HG03575 (cell line): ENCODE measurements around the gene ENDOV.
"Not testable (repeated sequence)": the region's sequence is repeated elsewhere in the genome, so short reads cannot be mapped to it uniquely, and the experiment has no call there.

Experiments used
- ATAC-seq: cut with Tn5 transposase; IDR thresholded peaks from one replicate; pipeline ENCODE4 v1.9.1; 2021; ENCODE audit not compliant: unreplicated experiment, insufficient number of reproducible peaks, low FRiP score; ENCODE audit errors: extremely low read depth

ENDOV gene

DNA sequence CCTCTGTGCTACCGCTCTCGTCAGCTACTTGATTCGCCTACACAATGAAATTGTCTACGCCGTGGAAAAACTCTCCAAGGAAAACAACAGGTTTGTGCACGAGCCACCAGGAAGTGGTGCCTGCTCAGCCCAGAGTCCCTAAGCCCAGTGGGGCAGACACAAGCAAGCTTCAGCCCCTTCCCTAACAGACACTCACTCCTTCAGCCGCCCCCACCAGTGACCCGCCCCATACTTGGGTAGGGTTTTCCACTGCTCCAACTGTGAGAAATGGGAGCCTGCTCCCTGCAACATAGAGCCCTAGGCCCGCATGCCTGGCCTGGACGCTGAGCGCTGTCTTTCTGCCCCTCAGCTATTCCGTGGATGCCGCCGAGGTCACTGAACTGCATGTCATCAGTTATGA lies 28.6 kb upstream of the ENDOV start:
- ATAC-seq: no peak

DNA sequence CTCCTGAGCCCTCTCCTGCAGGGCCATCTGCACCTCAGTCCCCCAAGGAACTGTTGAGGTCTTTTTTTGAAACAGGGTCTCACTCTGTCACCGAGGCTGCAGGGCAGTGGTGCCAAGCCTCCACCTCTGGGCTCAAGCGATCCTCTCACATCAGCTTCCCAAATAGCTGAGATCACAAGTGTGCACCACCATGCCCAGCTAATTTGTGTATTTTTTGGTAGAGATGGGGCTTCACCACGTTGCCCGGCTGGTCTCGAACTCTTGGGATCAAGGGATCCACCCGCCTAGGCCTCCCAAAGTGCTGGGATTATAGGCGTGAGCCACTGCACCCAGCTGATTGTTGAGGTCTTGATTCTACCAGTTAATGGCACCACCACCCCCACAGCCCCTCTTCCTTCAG lies 27.9 kb upstream of the ENDOV start:
- no peak for ATAC-seq

DNA sequence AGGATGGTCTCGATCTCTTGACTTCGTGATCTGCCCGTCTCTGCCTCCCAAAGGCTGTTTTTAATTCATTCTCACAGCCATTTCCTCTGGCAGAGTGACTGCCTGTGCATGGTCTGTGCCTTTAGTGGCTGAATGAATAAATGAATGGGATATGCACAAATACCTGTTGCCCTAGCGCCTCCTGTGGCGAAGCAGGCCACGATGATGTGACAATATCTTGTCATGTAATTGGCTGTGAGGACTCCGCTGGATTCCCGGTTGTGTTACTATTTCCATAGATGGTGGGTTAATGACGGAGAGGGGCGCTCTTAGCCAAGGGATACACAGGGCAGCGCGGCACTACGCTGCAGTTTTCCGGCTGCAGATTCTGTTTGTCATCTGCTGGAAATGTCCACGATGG lies 26.8 kb upstream of the ENDOV start:
- ATAC-seq: no peak

DNA sequence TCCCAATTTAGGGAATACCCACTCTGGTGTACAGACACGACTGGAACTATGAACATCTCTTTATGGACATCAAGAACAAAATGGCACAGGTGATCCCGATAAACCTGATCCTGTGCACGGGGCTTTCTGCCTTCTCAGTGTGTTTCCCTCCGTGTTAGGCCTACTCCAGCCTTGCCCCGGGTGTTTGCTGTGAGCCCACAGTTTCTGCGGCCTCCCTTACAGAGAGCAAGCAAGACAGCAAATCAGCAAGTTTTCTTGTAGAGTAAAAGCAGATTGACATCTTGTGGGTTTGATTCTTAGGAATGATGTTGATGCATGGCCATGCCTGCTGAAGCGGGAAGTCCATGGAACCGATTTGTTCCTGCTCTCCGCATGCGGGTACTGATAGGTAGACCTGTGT lies 26.4 kb upstream of the ENDOV start:
- ATAC-seq: no peak

DNA sequence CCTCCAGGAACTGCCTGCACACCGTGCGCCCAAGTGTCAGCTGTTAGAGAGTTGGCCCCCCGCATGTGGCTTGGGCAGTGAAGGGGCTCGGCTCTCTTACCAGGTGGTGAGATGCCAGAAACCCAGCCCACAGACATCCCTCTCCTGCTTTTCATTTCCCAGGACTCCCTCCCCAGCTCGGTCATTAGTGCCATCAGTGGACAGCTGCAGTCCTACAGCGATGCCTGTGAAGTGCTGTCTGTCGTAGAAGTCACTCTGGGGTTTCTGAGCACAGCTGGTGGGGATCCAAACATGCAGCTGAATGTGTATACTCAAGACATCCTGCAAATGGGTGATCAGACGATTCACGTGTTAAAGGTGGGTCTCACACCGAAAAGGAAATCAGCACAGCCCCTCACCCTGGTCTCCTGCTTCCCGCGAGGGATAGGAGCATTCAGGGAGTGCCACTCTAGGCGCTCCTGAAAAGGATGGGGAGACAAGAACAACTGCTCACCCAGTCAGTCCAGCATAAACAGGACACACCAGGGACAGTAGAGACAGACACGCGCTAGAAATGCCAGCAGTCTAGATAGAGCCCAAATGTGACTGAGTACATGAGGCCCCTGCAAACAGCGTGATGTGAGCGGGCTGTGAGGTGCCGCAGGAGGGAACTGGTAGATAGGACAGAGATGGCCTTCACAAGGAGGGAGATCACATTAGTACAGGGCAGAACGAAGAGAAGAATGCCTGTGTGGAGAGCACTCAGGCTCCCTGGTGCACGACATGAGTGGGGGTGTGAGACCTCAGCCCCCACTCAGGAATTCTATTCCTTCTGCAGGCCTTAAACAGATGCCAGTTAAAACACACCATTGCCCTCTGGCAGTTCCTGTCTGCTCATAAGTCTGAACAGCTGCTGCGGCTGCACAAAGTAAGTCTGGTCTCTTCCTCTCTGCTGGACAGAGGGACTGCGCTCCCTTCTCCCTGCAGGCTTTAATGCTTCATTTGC lies 25.7 kb upstream of the ENDOV start:
- no peak for ATAC-seq

DNA sequence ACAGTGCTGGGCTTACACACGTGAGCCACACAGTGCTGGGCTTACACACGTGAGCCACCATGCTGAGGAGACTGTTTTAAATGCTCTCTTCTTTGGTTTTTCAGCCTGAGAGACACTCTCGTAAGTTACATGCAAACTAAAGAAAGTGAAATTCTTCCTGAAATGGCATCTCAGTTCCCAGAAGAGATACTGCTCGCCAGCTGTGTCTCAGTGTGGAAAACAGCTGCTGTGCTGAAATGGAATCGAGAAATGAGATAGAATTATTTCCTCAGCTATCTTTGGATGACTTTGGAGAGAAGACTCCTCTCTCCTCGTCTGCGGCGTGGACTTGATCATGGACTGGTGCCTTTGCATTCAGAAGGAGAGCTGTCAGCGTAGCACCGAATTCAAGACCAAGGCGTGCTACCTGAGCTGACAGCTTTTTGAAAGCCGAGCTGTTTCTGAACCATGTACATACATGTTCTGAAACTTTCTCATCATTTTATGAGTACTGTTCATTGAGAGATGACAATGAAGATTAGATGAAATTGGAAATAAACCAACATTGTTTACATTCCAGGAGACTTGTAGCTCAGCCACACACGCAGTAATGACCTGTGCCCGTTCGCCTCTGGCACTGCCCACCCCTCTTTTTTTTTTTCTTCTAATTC lies 21.6 kb upstream of the ENDOV start:
- ATAC-seq: no peak

DNA sequence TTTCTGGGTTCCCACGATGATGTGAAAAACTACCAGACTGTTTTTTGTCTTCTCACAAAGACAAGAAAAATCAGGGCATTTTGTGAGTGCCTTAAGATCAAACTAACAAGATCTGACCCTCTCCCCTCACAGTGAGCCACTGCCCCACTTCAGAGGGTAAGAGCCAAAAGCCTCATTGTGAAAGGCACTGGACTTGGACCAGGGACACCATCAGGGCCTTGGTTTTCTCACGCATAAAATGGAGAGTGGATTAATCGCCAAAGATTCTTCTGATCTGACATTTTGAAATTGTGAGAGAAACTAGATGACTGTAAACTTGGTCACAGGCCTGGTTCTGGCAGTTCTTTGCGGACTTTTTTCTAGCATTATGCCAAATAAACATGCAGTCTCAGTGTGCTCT lies 21.0 kb upstream of the ENDOV start:
- ATAC-seq: no peak

DNA sequence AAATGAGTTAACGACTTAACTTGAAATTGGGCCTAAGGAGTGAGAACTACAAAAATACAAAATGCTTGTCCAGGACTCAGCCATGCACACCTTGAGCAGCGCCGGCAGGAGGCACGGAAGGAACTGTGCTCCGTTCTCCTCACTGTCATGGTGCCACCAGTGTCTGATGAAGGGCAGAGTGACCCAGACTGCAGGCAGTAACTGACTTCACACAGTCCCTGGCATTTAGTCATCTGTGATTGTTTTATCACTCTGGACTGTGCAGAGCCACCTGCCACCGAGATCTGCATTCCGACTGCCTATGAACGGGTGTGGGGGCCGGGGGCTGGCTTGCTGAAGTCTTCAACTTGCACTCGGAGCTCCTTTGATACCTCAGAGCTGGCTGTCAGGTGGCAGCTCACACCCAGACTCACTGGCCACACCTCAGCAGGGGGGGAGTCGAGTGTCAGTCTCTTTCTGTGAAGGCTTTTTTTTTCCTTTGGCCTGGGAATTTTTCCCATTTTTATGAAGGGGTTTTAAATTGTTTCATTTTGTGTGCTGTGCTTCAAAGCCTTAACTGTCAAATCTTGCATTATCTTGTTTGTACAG lies 20.2 kb upstream of the ENDOV start:
- no peak for ATAC-seq

DNA sequence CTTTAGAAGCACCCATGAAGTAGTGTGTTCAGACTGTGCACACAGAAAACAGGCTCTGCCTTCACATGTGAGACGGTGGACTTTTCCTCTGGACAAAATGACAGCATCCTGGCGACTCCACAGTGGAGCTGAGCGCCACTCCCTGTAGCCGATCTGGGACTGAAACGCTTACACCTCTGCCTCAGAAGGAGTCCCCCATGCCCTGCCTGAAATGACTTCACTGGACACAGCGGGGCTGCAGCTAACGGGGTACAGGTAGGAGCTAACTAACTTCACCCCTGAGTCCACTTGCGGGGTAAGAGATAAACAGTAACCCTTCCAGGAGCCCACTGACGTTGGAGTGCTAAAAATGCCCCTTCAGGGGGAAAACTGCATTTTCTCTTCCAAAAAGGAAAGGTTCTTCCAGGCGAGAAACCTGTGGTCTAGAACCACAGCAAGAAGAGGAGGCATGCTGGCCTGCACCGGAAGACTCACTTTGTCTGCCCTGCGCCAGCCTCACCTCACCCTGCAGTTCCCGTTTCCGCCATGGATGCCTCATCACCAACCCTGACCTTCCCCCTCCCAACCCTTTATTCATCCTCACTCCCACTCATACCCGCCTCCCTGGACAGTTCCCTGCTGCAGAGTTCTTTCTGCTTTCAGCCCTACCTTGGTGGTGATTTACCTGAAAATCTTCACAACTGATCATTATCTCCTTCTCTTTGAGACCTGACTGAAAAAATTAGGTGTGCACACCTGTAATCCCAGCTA lies 19.4 kb upstream of the ENDOV start:
- no peak for ATAC-seq

DNA sequence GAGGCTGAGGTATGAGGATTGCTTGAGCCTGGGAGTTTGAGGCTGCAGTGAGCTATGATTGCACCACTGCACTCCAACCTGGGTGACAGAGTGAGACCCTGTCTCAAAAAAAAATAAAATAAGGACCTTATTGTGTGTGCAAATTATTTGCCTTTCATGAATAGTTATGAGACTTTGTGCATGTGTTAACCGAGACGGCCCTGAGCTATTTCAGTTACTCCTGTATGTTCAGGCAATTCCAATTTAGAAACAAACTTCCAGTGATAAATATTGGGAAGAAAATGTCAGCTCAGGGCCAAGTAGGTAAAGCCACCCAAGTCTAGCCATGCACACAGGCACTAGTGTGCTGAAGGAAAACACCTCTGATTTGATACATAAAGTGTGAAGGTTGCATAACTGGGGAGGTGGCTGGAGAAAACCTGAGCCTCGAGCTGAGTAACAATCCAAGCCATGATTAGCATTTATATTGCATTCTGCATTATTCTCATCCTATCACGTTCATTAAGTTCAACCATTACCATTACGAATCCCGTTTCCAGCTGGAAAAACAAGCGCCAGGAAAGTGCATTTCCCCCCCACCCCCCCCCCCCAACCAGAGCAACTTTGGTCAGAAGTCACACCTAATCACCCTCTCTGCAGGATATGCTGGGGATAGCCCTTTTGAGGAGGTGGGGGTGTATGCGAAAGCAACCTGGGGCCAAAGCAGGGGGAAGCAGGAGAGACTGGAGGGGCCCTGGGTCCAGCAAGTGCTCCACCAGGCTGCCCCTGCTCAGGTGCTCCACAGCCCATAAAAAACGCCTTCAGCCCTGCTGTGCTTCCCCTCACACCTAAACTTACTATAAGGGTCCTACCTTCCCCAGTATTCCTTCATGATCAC lies 18.6 kb upstream of the ENDOV start:
- ATAC-seq: no peak

DNA sequence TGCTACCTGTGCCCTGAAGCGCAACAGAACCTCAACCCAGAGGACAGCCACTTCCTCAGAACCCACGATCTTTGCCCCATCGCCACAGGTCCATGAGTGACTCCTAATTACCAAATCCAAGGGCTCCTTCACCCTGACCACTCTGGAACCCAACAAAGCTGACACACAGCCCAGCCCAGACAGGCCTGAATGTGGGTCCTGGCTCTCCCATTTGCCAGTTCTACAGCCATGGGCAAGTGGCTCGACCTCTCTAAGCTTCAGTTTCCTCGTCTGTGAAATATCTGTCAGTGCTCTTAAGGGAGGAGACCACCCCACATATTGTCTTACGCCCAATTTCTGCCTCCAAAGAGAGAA lies 18.0 kb upstream of the ENDOV start:
- ATAC-seq: no peak

DNA sequence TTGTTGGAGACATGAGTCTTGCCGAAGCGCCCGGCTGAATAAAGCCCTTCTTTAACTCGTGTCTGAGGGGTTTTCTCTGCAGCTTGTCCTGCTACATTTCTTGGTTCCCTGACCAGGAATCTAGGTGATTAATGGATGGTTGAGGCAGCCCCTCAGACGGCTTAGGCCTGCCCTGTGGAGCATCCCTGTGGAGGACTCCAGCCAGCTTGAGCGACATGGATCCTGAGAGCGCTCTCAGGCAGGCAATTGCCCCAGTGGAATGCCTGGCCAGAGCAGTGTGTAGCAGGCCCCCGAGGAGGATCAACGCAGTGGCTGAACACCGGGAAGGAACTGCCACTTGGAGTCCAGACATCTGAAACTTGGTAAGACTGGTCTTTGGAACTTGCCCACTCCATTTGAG lies 17.3 kb upstream of the ENDOV start:
- no peak for ATAC-seq

DNA sequence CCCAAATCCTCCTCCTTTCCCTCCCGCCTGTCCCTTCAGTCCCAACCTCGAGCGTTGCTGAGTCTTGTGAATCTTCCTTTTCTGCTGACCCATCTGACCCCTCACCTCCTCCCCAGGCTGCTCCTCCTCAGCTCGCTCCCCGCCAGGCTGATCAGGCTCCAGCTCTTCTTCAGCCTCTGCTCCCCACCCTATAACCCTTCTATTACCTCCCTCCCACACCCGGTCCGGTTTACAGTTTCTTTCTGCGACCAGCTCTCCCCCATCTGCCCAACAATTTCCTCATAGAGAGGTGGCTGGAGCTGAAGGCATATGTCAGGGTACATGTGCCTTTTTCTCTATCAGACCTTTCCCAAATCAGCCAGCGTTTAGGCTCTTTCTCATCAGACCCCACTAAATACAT lies 13.9 kb upstream of the ENDOV start:
- not testable (repeated sequence) for ATAC-seq

DNA sequence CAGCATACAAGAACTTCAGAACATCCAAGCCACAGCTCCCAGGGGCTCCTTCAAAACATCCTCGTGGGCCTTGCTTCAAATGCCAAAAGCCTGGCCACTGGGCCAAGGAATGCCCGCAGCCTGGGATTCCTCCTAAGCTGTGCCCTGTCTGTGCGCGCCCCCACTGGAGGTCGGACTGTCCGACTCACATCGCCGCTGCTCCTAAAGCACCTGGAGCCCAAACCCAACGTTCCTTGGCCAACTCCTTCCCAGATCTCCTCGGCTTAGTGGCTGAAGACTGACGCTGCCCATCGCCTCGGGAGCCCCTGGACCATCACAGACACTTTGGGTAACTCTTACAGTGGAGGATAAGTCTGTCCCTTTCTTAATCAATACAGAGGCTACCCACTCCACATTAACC lies 12.9 kb upstream of the ENDOV start:
- not testable (repeated sequence) for ATAC-seq

DNA sequence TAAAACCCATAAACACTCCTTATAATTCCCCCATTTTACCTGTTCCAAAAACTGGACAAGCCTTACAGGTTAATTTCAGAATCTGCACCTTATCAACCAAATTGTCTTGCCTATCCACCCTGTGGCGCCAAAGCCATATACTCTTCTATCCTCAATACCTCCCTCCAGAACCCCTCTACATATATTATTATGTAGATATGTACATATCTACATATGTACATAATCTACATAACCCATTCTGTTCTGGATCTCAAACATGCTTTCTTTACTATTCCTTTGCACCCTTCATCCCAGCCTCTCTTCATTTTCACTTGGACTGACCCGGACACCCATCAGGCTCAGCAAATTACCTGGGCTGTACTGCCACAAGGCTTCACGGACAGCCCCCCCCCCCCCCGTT lies 12.0 kb upstream of the ENDOV start:
- ATAC-seq: no peak

DNA sequence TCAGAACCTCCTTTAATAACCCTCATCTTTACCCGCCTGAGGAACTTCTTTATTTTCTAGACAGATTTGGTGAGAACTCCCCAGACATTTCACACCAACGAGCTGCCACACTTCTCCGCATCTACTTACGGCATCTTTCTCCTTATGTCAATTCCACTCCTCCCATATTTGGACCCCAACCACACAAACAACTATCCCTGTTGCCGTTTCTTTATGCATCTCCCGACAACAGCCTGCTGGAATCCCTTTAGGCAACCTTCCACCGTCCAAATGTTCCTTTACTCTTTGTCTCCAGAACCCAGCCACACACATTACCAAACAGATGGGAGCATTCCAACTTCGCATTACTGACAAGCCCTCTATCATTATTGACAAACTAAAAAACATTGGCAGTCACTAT lies 8.8 kb upstream of the ENDOV start:
- ATAC-seq: no peak

DNA sequence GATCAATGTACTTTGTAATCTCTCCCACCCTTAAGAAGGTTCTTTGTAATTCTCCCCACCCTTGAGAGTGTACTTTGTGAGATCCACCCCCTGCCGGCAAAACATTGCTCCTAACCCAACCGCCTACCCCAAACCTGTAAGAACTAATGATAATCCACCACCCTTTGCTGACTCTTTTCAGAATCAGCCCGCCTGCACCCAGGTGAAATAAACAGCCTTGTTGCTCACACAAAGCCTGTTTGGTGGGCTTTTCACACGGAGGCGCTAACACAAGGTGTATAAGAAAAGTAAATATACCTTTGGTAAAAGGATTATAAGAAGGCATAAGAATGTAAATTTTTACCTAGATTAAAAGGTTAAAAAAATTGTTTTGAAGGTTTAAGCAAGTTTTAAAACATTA lies 7.0 kb upstream of the ENDOV start:
- ATAC-seq: not testable (repeated sequence)

DNA sequence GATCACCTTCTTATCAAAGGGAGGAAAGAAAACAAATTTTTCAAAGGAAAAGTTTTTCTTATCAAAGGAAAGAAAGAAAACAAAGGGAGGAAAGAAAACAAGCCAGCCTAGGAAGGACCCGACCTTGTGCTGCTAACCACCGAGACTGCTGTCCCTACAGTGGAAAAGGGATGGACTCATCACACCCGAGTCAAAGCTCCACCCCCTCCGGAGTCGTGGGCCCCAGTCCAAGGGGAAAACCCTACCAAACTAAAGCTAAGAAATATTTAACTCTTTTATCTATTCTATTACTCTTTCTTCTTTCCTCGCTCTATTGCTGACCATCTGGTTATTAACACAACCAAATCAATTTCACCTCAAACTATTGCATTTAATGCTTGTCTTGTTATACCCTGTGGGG lies 6.1 kb upstream of the ENDOV start:
- no peak for ATAC-seq

DNA sequence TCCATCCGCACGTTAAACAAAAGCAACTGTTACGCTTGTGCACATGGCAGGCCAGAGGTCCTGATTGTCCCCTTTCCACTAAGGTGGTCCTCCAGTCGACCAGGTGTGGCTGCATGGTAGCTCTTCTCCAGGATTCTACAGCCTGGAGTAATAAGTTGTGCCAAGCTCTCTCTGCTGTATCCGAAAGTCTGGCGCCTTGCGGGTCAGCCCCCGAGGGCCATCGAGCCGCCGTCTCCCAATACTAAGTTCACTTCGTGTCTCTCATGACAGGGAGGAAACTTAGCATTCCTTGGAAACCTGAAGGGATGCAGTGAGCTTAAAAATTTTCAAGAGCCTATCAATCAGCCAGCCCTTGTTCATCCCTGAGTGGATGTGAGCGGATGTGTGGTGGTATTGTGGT lies 5.3 kb upstream of the ENDOV start:
- ATAC-seq: no peak
